Dermis blood vessel endothelial cell (primary cell): ENCODE results near the gene C4BPA. TPM values are rescaled to one million over a fixed set of nuclear protein-coding genes. Genes with fewer than 3 reads are reported as not detected.

Experiments
- DNase-seq: peaks from one replicate; pipeline ENCODE4 v3.0.0; 2010
- total RNA-seq: library from RNA; depleted of rRNA; stranded (reverse); fragments of >200 nt; gene quantifications from 2 replicates; pipeline ENCODE4 v1.2.3, GENCODE V29; 2014

The C4BPA gene
- total RNA-seq = under 0.01 TPM in 1 of 2 replicates, not detected in the other

GRCh38 chr1:207103892-207104373, at the start of gene C4BPA:
TSS of gene C4BPA (plus strand) at chr1:207104233. CDS start at chr1:207113026, 8,793 bp downstream.
- DNase-seq = no peak

GRCh38 chr1:207054491-207054890, 49.5 kb upstream of the C4BPA start:
- DNase-seq = no peak

DNA sequence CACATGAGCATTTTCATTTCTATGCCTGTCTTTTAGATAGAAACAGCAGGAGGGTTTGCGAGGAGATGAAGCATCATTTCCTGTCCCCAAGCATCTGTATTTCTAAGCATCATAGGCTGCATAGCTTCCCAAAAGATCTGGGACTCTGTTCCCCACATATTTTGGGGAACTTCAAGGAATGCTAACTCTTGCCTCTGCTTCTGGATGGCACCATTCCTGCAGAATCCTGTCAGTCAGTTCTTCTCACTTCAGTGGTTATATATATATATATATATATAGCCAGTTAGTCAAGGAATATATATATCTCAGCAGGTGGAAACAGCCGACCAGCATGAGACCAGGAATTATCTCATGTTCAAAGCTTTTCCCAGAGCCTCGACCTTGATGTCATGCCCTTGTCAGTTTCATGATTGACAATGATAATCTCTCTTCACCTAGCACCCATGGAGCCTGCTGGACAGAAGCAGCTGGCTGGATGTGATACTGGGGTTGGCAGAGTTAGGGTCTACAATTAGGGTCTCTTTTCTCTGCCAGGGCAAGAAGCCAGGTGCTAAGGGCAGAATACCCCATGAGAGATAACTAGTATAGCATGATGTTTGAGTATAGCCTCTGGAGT, 48.5 kb upstream of the C4BPA start:
- no peak for DNase-seq

DNA sequence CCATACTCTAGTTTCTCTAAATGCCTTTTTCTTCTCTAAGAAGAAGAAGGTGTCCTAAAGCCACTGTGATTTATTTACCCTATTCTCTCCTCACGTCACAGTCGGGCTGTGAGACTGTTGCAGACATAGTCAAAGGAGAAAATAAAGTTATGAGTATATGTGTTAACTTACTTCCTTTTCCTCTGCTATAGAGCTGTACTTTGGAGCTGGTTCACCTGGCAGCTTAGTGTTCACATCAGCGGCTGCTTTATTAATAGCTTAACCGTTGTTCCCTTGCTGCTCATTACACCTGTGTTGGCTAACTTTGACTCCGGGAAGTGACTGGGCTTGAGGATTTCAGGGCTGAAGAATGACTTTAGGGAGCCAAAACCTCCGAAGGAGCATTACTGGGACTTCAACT, 47.4 kb upstream of the C4BPA start:
- no peak for DNase-seq

DNA sequence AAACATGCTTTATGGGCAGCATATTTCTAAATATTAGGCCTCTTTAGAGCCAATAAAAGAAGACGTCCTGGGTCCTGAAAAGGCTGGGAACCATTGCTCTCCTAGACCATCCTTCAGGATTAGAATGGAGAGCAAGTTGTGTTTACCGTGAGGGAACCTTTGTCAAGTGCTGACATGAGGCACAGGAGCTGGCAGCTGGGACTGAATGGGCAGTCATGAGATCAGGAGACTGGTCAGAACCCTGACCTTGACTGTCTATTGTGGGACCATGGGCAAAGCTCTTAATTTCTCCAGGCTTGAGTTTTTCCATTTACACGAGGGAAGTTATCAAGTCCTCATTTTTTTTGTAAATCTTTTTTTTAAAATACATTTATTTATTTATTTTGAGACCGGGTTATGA, 45.8 kb upstream of the C4BPA start:
- no peak for DNase-seq

GRCh38 chr1:207058878-207059867, 44.9 kb upstream of the C4BPA start:
- no peak for DNase-seq

GRCh38 chr1:207059881-207060280, 44.2 kb upstream of the C4BPA start:
- DNase-seq = no peak

DNA sequence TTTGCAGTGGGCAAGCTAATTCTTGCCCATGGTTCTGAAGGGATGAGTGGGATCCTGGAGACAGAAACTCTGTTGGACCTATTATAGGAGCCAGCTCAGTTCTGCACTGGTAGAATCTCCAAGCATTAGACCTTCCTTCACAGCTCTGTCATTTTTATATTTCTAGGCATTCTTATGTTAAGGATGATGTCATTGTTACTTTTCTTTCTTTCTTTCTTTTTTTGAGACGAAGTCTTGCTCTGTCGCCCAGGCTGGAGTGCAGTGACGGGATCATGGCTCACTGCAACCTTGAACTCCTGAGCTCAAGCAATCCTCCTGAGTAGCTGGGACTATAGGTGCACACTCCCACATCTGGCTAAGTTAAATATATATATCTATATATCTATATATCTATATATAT, 43.4 kb upstream of the C4BPA start:
- DNase-seq = no peak

DNA sequence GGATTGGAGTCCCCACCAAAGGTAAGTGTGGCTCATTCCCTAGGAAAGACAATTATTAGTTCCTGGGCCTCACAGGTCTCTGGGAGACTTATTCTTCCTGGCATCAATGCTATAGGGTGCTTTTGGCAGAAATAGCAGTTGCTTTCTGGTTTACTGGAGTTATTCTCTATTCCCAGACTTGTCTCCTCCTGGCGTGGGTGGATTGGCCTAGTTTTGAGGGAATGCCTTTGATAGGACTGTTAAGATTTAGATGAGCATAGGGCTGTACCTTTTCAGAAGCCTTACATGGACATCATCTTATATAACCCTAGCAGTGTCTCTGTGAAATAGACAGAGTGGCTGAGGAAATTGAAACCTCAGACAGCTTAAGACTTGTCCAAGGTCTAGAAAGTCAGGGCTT, 42.0 kb upstream of the C4BPA start:
- DNase-seq = no peak

- no peak for DNase-seq
These were observed 41.0 kb upstream of the C4BPA start for GRCh38 chr1:207063014-207063413.

GRCh38 chr1:207064561-207064960, 39.5 kb upstream of the C4BPA start:
- DNase-seq = no peak

DNA sequence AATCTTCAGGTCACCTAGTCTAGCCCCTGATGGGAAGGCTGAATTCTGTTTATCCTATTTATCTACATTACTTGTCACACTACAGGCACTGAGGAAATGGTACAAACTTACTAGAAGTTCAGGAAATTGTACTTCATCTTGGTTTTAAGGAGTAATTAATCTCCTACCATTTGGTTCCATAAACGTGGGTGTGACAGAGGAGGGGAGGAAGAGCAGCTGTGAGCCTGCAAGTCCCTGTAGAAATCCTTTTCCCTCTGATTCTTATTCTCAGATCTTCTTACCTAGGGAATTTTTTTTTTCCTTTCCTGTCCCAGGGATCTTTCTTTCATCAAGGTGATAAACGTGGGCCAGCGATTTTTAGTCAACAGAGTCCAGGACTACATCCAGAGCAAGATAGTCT, 36.8 kb upstream of the C4BPA start:
- DNase-seq = no peak

GRCh38 chr1:207067665-207068064, 36.4 kb upstream of the C4BPA start:
- no peak for DNase-seq

- DNase-seq = no peak
These were observed 35.0 kb upstream of the C4BPA start for GRCh38 chr1:207069061-207069460.

- DNase-seq = no peak
These were observed 34.1 kb upstream of the C4BPA start for GRCh38 chr1:207069858-207070506.

- no peak for DNase-seq
These were observed 33.2 kb upstream of the C4BPA start for GRCh38 chr1:207070811-207071210.

DNA sequence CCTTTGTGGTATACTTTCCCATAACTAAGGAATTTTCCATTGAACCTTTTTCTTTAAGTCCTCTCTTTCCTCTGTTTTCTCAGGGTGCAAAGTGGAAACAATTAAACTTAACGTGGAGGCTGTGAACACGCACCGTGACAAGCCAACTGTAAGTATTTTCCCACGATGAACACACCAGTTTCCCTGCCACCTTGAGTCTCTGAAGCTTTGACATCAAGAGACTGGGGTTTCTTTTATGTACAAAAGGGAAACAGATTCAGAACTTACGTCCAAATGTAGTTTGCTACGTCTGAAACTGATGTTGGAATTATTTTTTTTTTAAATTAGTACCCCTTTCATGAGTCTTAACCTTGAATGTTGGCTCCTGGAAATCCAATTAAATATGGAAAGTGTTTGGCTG, 32.6 kb upstream of the C4BPA start:
- DNase-seq = no peak

DNA sequence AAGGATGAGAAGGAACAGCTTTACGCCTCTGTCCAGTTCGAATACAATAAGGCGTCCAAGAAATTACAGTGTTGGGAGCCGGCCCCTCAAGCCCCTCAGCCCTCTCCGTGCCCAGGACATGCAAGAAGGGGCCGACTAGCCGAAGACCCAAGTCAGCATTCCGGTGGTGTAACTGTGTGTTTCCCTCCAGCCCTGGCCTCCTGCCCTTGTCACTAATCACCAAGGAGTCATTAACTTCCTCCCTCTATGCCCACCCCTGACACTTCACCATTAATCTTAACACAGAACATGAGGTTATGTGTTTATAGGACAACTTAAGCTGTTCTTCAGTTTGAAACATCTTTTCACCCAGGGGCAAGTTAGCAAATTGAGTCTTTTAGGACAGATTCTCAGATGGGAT, 31.8 kb upstream of the C4BPA start:
- no peak for DNase-seq

GRCh38 chr1:207073906-207074820, 29.9 kb upstream of the C4BPA start:
- no peak for DNase-seq

- DNase-seq = no peak
These were observed 27.7 kb upstream of the C4BPA start for GRCh38 chr1:207076181-207076955.

GRCh38 chr1:207077012-207077411, 27.0 kb upstream of the C4BPA start:
- DNase-seq = no peak
